ENCODE data around the gene CPVL.

Gene CPVL

GRCh38 chr7:29146057-29146706, at the start of gene CPVL:
Gene CPVL, minus strand, starts transcription at chr7:29146537. Its CDS starts 25,476 bp downstream, at chr7:29121061.
- peaks cover 14% of the 10 kb centered on the region for H3K36me3 ChIP-seq (ENCODE audit: insufficient read depth, insufficient read length, low read length)
- H3K9me3 ChIP-seq (ENCODE audit: insufficient read depth, low read length): no peaks in the 10 kb centered on the region
- DNase-seq (ENCODE audit: low read depth, low spot score): peak; percentile 56
- H3K27me3 ChIP-seq (ENCODE audit: insufficient read depth, insufficient read length): no peaks in the 10 kb centered on the region
- H3K4me3 ChIP-seq (ENCODE audit: insufficient read length, low read depth): peak within 1 kb of the TSS; percentile 74
- peak within 1 kb of the TSS; percentile 92 for H3K9ac ChIP-seq (ENCODE audit: insufficient read length, low read depth)
- TF ChIP-seq YY1 (IDR thresholded peaks at IDR 0.05; ENCODE audit: insufficient read depth, insufficient read length): no peak
- TF ChIP-seq ZNF274 (IDR thresholded peaks at IDR 0.05; ENCODE audit: low read depth, low read length): no peak
- TF ChIP-seq SUZ12 (IDR thresholded peaks at IDR 0.05; ENCODE audit: extremely low read depth, insufficient read depth, insufficient read length): no peak
- peaks cover 2% of the 10 kb centered on the region for H3K4me1 ChIP-seq (ENCODE audit: insufficient read depth, insufficient read length)

DNA sequence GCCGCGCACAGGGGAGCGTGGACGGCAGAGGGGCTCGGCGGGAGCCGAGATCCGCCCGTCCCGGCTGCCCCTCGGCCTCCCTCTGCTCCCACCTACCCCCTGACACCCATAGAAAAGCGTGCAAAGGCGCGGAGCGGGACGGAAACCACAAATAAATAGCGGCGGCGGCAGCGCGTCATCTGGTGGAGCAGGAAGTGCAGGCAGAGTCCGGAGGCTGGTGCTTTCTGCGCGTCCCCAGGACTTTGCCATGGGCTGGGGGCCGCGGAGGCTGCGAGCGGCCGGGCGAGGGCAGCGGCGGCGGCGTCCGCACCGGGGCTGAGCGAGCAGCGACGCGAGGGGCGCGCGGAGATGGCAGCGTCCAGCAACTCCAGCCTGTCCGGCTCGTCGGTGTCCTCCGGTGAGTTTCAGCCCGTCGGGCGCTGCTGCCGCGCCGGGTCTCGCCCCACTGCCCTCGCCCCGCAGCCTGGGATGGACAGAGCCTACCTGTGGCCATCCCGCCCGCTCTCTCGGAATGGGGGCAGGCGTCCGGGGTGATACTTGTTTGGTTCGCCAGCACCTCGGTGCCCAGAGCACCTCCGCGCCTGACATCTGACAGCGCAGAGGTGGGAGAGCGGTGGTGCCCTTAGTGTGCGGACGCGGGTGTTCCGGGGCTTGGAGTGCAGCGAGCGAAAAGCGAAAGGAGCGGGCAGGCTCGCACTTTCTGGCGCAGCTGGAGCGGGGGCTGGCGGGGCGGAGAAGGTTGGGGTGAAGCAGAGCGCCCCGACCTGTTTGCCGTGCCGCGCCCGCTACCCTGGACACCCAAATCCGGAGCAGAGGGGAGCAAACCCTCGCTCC, 48.5 kb upstream of the CPVL start, which contains the start of gene CHN2:
TSS of gene CHN2 (plus strand) at position 182 of the 834 bp plus-strand sequence.
- peak within 1 kb of the TSS; percentile 65 for H3K4me3 ChIP-seq (ENCODE audit: insufficient read length, low read depth)

GRCh38 chr7:29194206-29194593, 47.9 kb upstream of the CPVL start:
- DNase-seq (ENCODE audit: low read depth, low spot score): no peak
- H3K4me1 ChIP-seq (ENCODE audit: insufficient read depth, insufficient read length): no peaks in the 10 kb centered on the region
- TF ChIP-seq YY1 (IDR thresholded peaks at IDR 0.05; ENCODE audit: insufficient read depth, insufficient read length): no peak
- TF ChIP-seq ZNF274 (IDR thresholded peaks at IDR 0.05; ENCODE audit: low read depth, low read length): no peak
- no peak for TF ChIP-seq SUZ12 (IDR thresholded peaks at IDR 0.05; ENCODE audit: extremely low read depth, insufficient read depth, insufficient read length)
- peak overlapping the region; percentile 80 for H3K9ac ChIP-seq (ENCODE audit: insufficient read length, low read depth)
- H3K9me3 ChIP-seq (ENCODE audit: insufficient read depth, low read length): no peaks in the 10 kb centered on the region
- peaks cover 70% of the 10 kb centered on the region for H3K27me3 ChIP-seq (ENCODE audit: insufficient read depth, insufficient read length)
- no peaks in the 10 kb centered on the region for H3K36me3 ChIP-seq (ENCODE audit: insufficient read depth, insufficient read length, low read length)
- H3K4me3 ChIP-seq (ENCODE audit: insufficient read length, low read depth): peak overlapping the region; percentile 65

More for the DNA sequence above, 48.5 kb upstream of the CPVL start, which contains the start of gene CHN2:
- H3K27me3 ChIP-seq (ENCODE audit: insufficient read depth, insufficient read length): peaks cover 70% of the 10 kb centered on the region
- H3K4me1 ChIP-seq (ENCODE audit: insufficient read depth, insufficient read length): no peaks in the 10 kb centered on the region
- peak; percentile 49 for DNase-seq (ENCODE audit: low read depth, low spot score)
- no peaks in the 10 kb centered on the region for H3K36me3 ChIP-seq (ENCODE audit: insufficient read depth, insufficient read length, low read length)
- no peaks in the 10 kb centered on the region for H3K9me3 ChIP-seq (ENCODE audit: insufficient read depth, low read length)
- H3K9ac ChIP-seq (ENCODE audit: insufficient read length, low read depth): peak within 1 kb of the TSS; percentile 80
- no peak for TF ChIP-seq SUZ12 (IDR thresholded peaks at IDR 0.05; ENCODE audit: extremely low read depth, insufficient read depth, insufficient read length)
- TF ChIP-seq ZNF274 (IDR thresholded peaks at IDR 0.05; ENCODE audit: low read depth, low read length): no peak
- no peak for TF ChIP-seq YY1 (IDR thresholded peaks at IDR 0.05; ENCODE audit: insufficient read depth, insufficient read length)

- H3K36me3 ChIP-seq (ENCODE audit: insufficient read depth, insufficient read length, low read length): no peaks in the 10 kb centered on the region
- TF ChIP-seq YY1 (IDR thresholded peaks at IDR 0.05; ENCODE audit: insufficient read depth, insufficient read length): no peak
- TF ChIP-seq SUZ12 (IDR thresholded peaks at IDR 0.05; ENCODE audit: extremely low read depth, insufficient read depth, insufficient read length): no peak
- no peak for TF ChIP-seq ZNF274 (IDR thresholded peaks at IDR 0.05; ENCODE audit: low read depth, low read length)
- no peaks in the 10 kb centered on the region for H3K4me1 ChIP-seq (ENCODE audit: insufficient read depth, insufficient read length)
- H3K9me3 ChIP-seq (ENCODE audit: insufficient read depth, low read length): no peaks in the 10 kb centered on the region
- H3K9ac ChIP-seq (ENCODE audit: insufficient read length, low read depth): peak overlapping the region; percentile 69
- no peak for DNase-seq (ENCODE audit: low read depth, low spot score)
- H3K4me3 ChIP-seq (ENCODE audit: insufficient read length, low read depth): peak overlapping the region; percentile 65
- peaks cover 70% of the 10 kb centered on the region for H3K27me3 ChIP-seq (ENCODE audit: insufficient read depth, insufficient read length)
These were observed 47.2 kb upstream of the CPVL start for GRCh38 chr7:29193316-29194205.

- no peak overlapping the region for H3K9ac ChIP-seq (ENCODE audit: insufficient read length, low read depth)
- peaks cover 65% of the 10 kb centered on the region for H3K27me3 ChIP-seq (ENCODE audit: insufficient read depth, insufficient read length)
- no peaks in the 10 kb centered on the region for H3K4me1 ChIP-seq (ENCODE audit: insufficient read depth, insufficient read length)
- no peak for DNase-seq (ENCODE audit: low read depth, low spot score)
- H3K9me3 ChIP-seq (ENCODE audit: insufficient read depth, low read length): no peaks in the 10 kb centered on the region
- H3K4me3 ChIP-seq (ENCODE audit: insufficient read length, low read depth): no peak overlapping the region
- no peaks in the 10 kb centered on the region for H3K36me3 ChIP-seq (ENCODE audit: insufficient read depth, insufficient read length, low read length)
- TF ChIP-seq ZNF274 (IDR thresholded peaks at IDR 0.05; ENCODE audit: low read depth, low read length) (no peak), YY1 (IDR thresholded peaks at IDR 0.05; ENCODE audit: insufficient read depth, insufficient read length) (no peak), SUZ12 (IDR thresholded peaks at IDR 0.05; ENCODE audit: extremely low read depth, insufficient read depth, insufficient read length) (no peak)
These were observed 46.5 kb upstream of the CPVL start for GRCh38 chr7:29192811-29193210.

DNA sequence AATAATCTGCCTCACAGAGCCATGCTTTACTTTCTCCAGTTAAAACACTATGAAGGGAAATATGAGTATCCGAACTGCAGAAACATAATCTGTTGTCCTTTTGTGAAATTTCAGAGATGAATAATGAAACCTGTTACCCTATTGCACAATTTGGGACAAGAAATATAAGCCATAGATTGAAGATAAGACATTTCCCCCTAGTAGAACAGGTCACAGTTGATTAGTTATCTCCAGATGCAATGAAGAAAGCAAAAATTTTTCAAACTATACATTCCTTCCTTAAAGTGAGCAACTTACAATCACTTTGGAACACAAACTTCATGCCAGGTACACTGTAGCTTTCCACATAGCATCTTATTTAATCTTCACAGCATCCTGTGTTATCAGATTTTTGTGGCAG, 46.0 kb upstream of the CPVL start:
- Histone ChIP-seq H3K36me3 (ENCODE audit: insufficient read depth, insufficient read length, low read length) (no peaks in the 10 kb centered on the region), H3K9me3 (ENCODE audit: insufficient read depth, low read length) (no peaks in the 10 kb centered on the region), H3K9ac (ENCODE audit: insufficient read length, low read depth) (no peak overlapping the region), H3K4me3 (ENCODE audit: insufficient read length, low read depth) (no peak overlapping the region), H3K4me1 (ENCODE audit: insufficient read depth, insufficient read length) (no peaks in the 10 kb centered on the region), H3K27me3 (ENCODE audit: insufficient read depth, insufficient read length) (peaks cover 60% of the 10 kb centered on the region)
- DNase-seq (ENCODE audit: low read depth, low spot score): no peak
- TF ChIP-seq YY1 (IDR thresholded peaks at IDR 0.05; ENCODE audit: insufficient read depth, insufficient read length): no peak
- no peak for TF ChIP-seq ZNF274 (IDR thresholded peaks at IDR 0.05; ENCODE audit: low read depth, low read length)
- TF ChIP-seq SUZ12 (IDR thresholded peaks at IDR 0.05; ENCODE audit: extremely low read depth, insufficient read depth, insufficient read length): no peak
